Left forelimb (tissue), 1 donor: ENCODE measurements around the gene HS6ST2.

ENCODE experiments used
- DNase-seq: peaks from one replicate; pipeline ENCODE4 v3.0.0-alpha.2; 2018; ENCODE audit warnings: low spot score

The HS6ST2 gene

GRCh38 chrX:132740316-132741123, 217.9 kb downstream of the HS6ST2 start:
- DNase-seq, result no peak

- DNase-seq, result no peak
Measured at GRCh38 chrX:132738951-132739350, 219.5 kb downstream of the HS6ST2 start.

DNA sequence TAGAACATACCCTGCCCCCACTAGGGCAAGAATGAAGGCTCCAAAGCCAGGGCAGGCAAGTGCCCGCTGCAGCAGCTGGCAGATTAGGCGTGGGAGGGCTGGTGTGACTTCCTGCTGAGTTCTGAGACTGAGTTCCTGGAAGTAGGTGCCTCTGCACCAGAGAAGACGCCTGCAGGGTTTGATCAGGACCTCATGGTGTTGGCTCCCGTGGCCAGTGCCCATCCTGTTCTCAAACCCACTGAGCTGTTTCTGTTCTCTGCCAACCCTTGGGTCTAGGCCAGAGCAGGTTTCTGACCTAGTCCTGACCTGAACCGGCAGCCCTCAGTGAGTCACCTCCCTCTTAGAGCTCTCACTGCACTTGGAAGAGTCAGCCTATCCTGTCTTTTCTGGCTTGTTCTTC, 220.7 kb downstream of the HS6ST2 start:
- DNase-seq, result no peak

DNA sequence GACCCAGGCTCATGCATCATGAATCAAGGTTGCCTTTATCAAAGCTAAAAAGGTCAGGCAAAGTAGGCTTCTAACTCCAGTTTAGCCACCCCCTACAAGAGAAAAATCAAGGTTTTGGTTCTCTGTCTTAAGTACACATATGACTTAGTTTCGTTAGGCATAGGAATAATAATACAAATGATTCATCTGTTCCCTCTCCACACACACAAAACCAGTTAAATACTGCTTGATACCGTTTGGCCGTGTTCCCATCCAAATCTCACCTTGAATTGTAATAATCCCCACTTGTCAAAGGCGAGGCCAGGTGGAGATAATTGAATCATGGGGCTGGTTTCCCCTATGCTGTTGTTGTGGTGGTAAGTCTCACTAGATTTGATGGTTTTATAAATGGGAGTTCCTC, 226.2 kb downstream of the HS6ST2 start:
- DNase-seq, result no peak

- DNase-seq, result no peak
Measured at GRCh38 chrX:132730726-132731125, 227.7 kb downstream of the HS6ST2 start.

- DNase-seq, result no peak
Measured at GRCh38 chrX:132730266-132730665, 228.2 kb downstream of the HS6ST2 start.

DNA sequence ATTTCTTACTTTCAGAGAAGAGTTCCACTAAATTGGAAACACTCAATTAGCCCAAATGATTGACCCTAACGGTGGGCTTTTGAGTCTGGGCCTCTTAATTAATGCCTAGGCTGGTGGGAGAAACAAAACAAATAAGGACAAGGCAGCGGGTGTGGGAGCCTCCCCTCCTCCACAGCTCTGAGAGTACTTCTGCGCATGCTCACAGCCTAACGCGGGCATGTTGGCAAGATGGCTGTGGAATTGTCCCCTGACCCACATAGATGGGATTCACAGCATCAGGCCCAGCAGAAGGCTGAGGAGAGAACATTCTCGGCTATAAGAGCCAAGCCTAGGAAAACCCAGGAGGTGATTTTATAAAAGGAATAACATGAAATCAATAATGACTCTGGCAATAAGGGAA, 230.1 kb downstream of the HS6ST2 start:
- DNase-seq, result no peak

- DNase-seq, result no peak
Measured at GRCh38 chrX:132718431-132718958, 239.9 kb downstream of the HS6ST2 start.

DNA sequence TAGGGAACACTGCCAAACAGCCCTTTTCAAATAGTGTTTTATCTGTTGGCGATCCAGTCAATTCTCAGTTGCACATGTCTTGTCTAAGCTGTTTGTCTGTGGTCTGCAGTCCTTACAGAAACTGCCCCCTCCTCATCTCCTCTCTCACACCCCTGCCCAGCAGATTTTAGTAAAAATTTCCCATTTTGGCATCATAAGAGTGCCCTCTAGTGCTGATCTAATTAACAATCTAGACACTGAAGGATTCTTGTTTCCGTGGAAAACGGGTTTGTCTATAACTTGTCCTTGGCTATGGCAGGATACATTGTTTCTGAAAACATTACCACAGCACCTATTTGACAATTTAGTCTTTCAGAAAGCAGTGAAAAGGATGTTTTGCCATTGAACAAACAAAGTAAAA, 242.4 kb downstream of the HS6ST2 start:
- DNase-seq, result no peak

GRCh38 chrX:132714913-132715312, 243.5 kb downstream of the HS6ST2 start:
- DNase-seq, result no peak

- DNase-seq, result no peak
Measured at GRCh38 chrX:132712350-132712749, 246.1 kb downstream of the HS6ST2 start.

- DNase-seq, result no peak
Measured at GRCh38 chrX:132710656-132711155, 247.7 kb downstream of the HS6ST2 start.

DNA sequence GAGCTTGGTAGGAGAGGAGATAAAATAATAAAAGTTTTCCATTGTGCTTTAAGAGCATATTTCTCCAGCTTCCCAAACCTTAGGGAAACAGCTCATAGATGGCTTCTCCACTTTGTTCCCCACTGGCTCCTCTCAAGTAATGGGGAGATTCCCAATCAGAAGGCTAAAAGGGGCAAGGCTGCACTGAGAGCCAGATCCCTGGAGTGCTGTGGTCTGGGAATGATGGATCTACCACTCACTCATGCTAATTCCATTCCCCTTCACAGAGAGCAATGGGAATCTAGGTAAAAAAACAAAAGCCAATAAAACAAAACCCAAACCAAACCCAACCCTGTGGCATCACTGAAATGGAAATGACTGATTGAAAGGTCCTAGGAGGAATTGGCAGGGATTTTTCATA, 249.9 kb downstream of the HS6ST2 start:
- no peak for DNase-seq

DNA sequence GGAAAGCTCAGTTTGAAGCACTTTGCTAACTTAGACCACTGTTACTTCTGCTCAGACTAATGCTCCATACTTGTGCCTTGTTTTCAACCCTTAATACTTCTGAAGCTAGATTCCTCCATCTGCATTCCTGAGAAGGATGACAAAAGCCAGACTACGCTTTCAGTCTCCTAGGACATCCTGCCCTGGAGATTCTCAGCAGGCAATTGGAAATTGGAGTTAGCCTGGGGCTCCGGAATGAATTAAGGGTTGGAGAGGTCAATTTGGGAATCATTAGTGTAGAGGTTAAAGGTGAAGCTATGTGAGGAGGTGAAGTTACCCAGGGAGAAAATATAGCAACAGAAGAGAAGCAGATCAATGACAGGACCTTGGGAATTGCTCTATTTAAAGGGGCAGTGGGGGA, 253.7 kb downstream of the HS6ST2 start:
- no peak for DNase-seq

DNA sequence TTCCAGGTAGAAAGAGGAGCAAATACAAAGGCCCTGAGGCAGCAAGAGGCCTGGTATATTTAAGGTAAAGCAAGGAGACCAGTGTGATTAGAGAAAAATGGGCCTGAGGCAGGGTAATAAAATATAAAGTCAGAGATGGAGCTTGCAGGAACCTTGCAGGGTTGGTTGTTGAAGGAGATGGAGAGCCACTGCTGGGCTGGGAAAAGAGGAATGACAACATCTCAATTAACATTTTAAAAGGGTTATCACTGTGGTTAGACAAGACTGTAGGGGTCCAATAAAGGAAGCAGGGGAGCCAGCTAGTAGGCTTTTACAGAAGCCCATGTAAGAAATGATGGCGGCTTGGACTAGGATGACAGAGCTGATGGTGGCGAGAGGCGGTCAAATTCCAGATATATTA, 264.0 kb downstream of the HS6ST2 start:
- DNase-seq, result no peak

GRCh38 chrX:132692526-132692925, 265.9 kb downstream of the HS6ST2 start:
- DNase-seq, result no peak

- no peak for DNase-seq
Measured at GRCh38 chrX:132692066-132692465, 266.4 kb downstream of the HS6ST2 start.

- DNase-seq, result no peak
Measured at GRCh38 chrX:132689612-132690563, 268.5 kb downstream of the HS6ST2 start.

DNA sequence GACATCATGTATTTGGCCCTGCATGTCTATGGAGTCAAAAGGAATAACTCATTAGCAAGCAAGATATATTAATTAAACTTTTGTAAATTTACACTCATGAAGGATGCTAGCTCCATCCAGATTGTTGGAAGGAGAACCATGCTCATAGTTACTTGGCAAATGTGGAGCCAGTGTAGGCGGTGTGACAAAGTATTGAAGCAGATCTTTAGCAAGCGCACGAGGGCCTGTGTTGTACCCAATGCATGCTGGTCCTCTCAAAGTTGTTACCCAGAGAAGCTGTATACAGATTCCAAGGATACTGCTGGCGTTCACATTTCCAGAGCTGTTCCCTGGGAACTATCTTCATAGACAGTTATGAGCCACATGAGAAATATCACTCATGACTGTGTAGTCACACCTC, 273.2 kb downstream of the HS6ST2 start:
- no peak for DNase-seq

DNA sequence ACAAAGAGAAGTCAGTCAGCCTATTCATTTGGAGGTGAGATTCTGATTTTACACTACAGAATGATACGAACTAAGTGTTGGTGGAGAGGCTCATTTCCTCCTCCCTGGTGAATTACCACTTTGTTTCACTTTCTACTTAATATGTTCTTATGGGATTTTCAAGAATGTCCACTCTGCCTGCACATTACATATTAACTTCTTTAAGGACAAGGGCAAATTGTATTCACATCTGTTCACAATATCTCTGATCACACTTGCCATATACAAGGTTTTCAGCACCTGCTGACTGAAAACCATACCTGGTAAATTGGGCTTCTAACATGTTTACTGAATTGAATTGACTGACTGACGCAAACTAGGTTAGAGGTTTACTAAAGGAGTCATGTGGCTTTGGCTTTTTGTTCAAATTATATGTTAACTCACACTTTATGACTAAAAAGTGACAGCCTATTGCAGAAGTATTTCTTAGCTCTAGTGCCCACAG, 281.2 kb downstream of the HS6ST2 start:
- DNase-seq, result no peak

DNA sequence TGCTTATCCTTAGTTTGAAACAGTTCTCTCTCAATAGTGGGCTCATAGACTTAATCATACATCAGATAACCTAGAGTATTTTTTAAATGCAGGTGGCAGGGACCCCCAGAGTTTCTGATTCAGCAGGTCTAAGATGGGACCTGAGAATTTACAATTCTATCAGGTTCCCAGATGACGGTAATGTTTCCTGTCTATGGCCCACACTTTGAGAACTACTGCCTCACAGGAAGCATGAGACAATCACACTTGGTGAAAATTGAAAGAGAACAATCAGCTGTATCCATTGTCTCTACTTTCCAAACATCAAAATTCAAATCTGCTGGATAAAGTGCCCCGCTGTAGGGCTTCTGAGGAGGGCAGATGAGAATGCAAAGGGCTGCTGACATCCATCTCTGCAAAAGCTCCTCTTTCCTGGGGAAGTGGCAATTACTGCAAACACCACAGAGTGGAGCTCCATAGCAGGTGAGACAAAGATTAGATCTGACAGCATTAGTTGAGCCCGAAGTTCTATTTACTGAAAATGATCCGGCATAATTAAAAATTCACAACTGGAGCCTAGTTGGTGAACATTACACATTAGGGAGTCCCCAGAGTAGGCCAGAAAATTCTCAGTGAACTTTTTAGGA, 281.8 kb downstream of the HS6ST2 start:
- DNase-seq, result no peak

- no peak for DNase-seq
Measured at GRCh38 chrX:132676102-132676501, 282.3 kb downstream of the HS6ST2 start.
